Kidney glomerular epithelial cell (primary cell): ENCODE data around the gene PTPRN2.

Source experiments
- DNase-seq: peaks from one replicate; lab custom pipeline; 2025; lab: John Stamatoyannopoulos, UW

Gene PTPRN2

GRCh38 chr7:157532068-157532467 lies 1055.6 kb downstream of the PTPRN2 start:
- DNase-seq: no peak

GRCh38 chr7:157529768-157530560 lies 1057.7 kb downstream of the PTPRN2 start:
- no peak for DNase-seq

- DNase-seq: no peak
Measured at GRCh38 chr7:157528785-157529341, 1058.8 kb downstream of the PTPRN2 start.

- no peak for DNase-seq
Measured at GRCh38 chr7:157527686-157528085, 1059.9 kb downstream of the PTPRN2 start.

- no peak for DNase-seq
Measured at GRCh38 chr7:157526913-157527634, 1060.5 kb downstream of the PTPRN2 start.

- no peak for DNase-seq
Measured at GRCh38 chr7:157526005-157526912, 1061.4 kb downstream of the PTPRN2 start.

- no peak for DNase-seq
Measured at GRCh38 chr7:157525491-157525915, 1062.1 kb downstream of the PTPRN2 start.

GRCh38 chr7:157524731-157525130 lies 1062.9 kb downstream of the PTPRN2 start:
- no peak for DNase-seq

- no peak for DNase-seq
Measured at GRCh38 chr7:157523766-157524421, 1063.7 kb downstream of the PTPRN2 start.

- no peak for DNase-seq
Measured at GRCh38 chr7:157523371-157523765, 1064.3 kb downstream of the PTPRN2 start.

- DNase-seq: no peak
Measured at GRCh38 chr7:157522954-157523353, 1064.7 kb downstream of the PTPRN2 start.

GRCh38 chr7:157522189-157522588 lies 1065.4 kb downstream of the PTPRN2 start:
- no peak for DNase-seq

- no peak for DNase-seq
Measured at GRCh38 chr7:157521752-157522151, 1065.9 kb downstream of the PTPRN2 start.

- no peak for DNase-seq
Measured at GRCh38 chr7:157521061-157521731, 1066.4 kb downstream of the PTPRN2 start.

GRCh38 chr7:157520249-157520648 lies 1067.4 kb downstream of the PTPRN2 start:
- DNase-seq: no peak

- DNase-seq: no peak
Measured at GRCh38 chr7:157519798-157520244, 1067.8 kb downstream of the PTPRN2 start.

GRCh38 chr7:157519246-157519645 lies 1068.4 kb downstream of the PTPRN2 start:
- no peak for DNase-seq

- no peak for DNase-seq
Measured at GRCh38 chr7:157518514-157519175, 1069.0 kb downstream of the PTPRN2 start.

GRCh38 chr7:157517782-157518513 lies 1069.7 kb downstream of the PTPRN2 start:
- no peak for DNase-seq
